HK-2 (cell line): ENCODE measurements around the gene ROR1.
"Not testable (repeated sequence)": the region's sequence is repeated elsewhere in the genome, so short reads cannot be mapped to it uniquely, and the experiment has no call there.

Source experiments
- DNase-seq: peaks from one replicate; pipeline ENCODE4 v3.0.0-alpha.2; 2018; ENCODE audit not compliant: unreplicated experiment

Gene ROR1

GRCh38 chr1:64186138-64186897 lies 412.5 kb downstream of the ROR1 start:
- peak; percentile 5 for DNase-seq

- DNase-seq = no peak
Measured at GRCh38 chr1:64186898-64187280, 413.1 kb downstream of the ROR1 start.

DNA sequence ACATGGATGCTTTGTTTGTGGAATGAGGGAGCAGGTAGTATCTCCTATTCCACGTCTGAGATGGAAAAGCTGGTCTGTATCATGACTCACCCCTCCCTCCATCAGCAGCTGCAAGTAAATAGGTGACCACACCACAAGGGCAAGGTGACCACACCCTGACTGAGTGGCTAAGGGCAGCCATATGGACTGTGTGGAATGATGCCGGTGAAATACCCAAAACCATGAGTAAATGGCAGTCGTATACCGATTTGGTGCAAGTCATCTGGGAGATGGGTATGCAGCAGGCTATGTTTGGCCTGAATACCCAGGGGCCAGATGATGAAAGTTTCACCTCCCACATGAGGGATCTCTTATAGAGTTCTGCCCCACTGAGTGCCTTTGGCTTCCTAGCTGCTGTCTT lies 413.8 kb downstream of the ROR1 start:
- DNase-seq = no peak

GRCh38 chr1:64192290-64192689 lies 418.5 kb downstream of the ROR1 start:
- DNase-seq = no peak

DNA sequence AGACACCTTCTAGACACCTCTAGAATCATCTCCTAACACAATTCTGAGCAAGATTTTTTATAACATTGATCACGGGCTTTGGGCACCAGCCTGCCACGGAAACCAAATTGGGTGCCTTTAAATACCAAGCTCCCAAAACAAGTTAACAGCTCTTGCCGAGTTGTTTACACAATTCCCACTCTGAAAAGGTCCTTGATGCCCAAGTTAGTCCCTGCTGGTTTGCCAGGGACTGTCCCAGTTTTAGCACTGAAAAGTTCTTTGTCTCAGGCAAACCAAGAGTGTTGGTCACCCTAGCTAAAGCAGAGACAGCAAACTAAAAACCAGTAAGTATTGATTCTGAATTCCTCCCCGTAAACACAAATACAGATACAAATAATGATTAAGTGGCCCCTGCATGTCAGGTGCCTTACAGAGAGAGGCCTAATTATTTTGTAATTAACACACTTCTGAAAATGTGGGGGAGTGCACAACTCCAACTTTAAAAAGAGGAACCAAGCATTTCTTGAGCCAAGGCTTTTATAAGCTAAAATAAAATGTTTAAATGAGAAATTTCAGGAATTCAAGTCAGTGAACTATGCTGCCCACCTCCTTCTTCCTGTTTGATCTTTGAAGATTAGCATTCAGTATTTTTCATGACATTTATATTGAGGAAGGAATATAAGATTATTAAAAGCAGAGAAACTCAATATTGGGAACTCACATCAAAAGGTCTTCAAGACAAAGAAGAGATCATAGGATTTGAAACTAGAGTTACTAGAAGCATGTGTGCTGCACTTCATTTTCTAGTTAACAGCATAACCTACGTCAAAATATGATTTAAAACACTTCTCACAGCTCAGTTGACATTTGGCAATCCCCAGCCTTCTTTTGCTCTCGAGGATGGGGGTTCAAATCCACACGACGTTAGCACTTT lies 420.6 kb downstream of the ROR1 start:
- no peak for DNase-seq

DNA sequence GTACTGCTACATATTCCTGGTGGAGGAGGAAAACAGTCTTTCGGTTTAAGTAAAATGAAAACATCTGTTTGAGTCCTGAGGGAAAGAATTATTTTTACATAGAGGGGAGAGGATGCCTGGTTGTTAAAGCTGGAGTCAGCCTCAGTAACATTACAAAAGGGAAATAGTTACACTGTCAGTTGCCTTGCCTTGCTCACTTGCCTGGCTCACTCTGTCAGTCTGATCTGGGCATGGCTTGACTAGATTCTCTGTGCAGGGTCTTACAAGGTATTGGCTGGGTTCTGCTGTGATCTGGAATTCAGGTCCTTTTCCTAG lies 421.2 kb downstream of the ROR1 start:
- no peak for DNase-seq

GRCh38 chr1:64196074-64196870 lies 422.5 kb downstream of the ROR1 start:
- no peak for DNase-seq

GRCh38 chr1:64197076-64197475 lies 423.3 kb downstream of the ROR1 start:
- no peak for DNase-seq

DNA sequence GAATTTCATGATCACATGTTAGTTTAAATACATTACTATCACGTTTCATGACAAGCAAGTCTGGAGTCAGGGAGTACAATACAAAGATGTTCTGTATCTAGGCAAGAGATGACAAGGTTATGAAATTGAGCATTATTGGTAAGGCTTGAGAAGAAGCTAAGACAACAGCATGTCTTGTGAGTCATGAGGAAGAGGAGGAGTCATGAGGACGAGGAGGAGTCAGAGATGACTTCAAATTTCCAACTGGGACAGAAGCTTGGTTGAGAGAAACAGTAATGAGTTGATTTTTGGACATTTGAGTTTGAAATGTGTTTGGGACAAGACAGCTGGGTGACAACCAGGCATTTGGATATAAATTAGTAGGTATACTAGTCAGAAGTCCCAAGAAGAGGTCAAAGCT lies 425.3 kb downstream of the ROR1 start:
- no peak for DNase-seq

DNA sequence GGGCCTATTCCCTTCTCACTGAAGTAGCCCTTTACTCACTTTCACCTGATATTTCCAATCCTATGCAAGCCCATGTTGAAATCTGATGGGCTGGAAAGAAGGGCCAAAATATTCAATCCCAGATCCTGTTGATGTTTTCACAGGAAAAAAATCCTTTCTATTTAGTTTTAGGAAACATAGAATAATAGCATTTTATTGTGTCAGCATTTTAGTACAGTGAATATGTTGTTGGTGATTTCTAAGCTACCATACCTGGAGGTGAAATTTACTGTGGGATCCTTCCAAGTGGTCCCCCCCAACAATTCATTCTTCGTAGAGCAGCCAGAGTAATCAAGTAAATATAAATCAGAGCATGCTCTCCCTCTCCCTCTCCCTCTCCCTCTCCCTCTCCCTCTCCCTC lies 426.2 kb downstream of the ROR1 start:
- no peak for DNase-seq

GRCh38 chr1:64203420-64203819 lies 429.6 kb downstream of the ROR1 start, which contains the start of gene UBE2U:
Gene UBE2U (plus strand): TSS chr1:64203623. CDS start chr1:64204051, 428 bp downstream.
- no peak for DNase-seq

GRCh38 chr1:64209221-64209620 lies 435.4 kb downstream of the ROR1 start:
- DNase-seq = no peak

- no peak for DNase-seq
Measured at GRCh38 chr1:64212031-64212430, 438.2 kb downstream of the ROR1 start.

DNA sequence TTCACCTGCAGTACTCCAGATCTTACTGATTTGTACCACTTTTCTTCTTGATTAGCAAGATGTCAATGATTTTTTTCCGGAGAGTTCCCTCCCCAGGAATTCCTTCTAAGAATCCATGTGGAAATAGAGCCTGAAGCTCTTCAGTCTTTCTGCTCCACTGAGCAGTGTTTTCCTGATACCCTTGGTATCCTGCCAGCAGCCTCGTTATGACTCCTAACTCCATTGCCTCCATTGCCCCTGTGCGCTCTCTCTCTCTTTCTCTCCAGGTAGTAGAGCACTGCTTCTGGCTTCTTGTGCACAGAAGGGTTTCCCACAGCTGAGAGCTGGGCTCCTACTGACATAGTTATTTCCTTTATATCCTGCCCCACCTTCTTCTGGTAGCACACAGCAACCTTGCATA lies 441.8 kb downstream of the ROR1 start:
- peak; percentile 66 for DNase-seq

DNA sequence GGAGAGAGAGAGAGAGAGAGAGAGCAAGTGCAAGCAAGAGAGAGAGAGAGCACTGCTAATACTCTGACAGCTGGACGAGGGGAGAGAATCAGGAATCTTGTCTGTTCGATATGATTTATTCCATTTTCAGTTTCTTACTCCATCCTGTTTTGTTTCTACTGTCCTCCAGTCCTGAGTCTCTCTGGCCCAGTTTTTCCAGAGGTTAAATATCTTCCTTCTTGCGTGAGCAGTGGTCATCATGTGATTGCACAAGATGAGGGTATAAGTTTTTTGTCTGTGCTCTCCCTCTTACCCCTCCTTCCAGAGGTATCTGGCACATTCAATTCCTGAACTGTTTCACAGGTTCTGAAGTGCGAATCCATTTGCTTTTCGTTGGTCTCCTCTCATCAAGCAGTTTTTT lies 446.4 kb downstream of the ROR1 start:
- no peak for DNase-seq

- DNase-seq = peak; percentile 21
Measured at GRCh38 chr1:64223329-64224151, 449.7 kb downstream of the ROR1 start.

DNA sequence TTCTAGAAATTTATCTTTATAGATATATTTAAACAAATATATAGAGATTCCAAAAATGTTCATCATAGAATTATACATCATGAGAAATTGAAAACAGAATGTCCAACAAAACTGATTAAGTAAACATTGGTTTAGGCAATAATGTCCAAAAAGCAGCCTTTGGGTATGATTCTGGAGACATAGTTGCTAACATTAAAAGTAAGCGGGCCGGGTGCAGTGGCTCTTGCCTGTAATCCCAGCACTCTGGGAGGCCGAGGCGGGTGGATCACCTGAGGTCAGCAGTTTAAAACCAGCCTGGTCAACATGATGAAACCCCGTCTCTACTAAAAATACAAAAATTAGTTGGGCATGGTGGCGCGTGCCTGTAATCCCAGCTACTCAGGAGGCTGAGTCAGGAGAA lies 450.4 kb downstream of the ROR1 start:
- not testable (repeated sequence) for DNase-seq

GRCh38 chr1:64228167-64228957 lies 454.5 kb downstream of the ROR1 start:
- DNase-seq = no peak

DNA sequence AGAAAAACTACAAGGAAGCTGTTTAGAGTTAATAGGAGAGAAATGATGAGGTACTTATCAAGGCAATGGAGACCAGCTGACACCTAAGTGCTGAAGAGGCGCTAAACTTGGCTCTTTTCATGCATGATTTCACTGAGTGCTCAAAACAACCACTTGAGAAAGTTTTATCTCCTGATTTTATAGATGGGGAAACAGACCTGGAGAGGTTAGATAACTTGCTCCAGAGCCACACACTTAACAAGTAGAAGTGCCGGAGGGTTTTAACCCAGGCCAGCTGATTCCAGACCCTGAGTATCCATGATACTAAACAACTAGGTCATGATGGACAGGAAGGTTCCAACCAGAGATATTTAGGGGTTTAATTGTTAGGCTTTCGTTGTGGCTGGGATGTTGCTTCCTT lies 455.5 kb downstream of the ROR1 start:
- DNase-seq = no peak
